GM23248 (cell line): ENCODE data around the gene TTLL5. TPM values are rescaled to one million over a fixed set of nuclear protein-coding genes. Genes with fewer than 3 reads are reported as not detected.

Experiments used
- DNase-seq: peaks from one replicate; pipeline ENCODE4 v3.0.0-alpha.2; 2015
- H2AFZ ChIP-seq: fragments of 200-600 bp; sonication (generic); 2 replicates; pipeline ENCODE4 v1.6.1; 2016; ENCODE audit warnings: antibody characterized with exemption
- H3F3A ChIP-seq: fragments of 200-600 bp; sonication (generic); 2 replicates; pipeline ENCODE4 v1.6.1; 2016; ENCODE audit warnings: mild to moderate bottlenecking, antibody characterized with exemption, mixed run types; ENCODE audit not compliant: insufficient read depth
- H3K27ac ChIP-seq: fragments of 200-600 bp; sonication (generic); 2 replicates; pipeline ENCODE4 v1.5.1; 2016; ENCODE audit warnings: mild to moderate bottlenecking
- H3K27me3 ChIP-seq: fragments of 200-600 bp; sonication (generic); replicated peaks from 2 replicates; pipeline ENCODE4 v1.6.1; 2016; ENCODE audit warnings: mild to moderate bottlenecking; ENCODE audit not compliant: insufficient read depth
- H3K36me3 ChIP-seq: fragments of 200-600 bp; sonication (generic); 2 replicates; pipeline ENCODE4 v1.6.1; 2016; ENCODE audit warnings: low read depth, mild to moderate bottlenecking
- H3K4me1 ChIP-seq: fragments of 200-600 bp; sonication (generic); 2 replicates; pipeline ENCODE4 v1.6.1; 2016; ENCODE audit warnings: mild to moderate bottlenecking; ENCODE audit not compliant: insufficient read depth
- H3K4me2 ChIP-seq: fragments of 200-600 bp; sonication (generic); one replicate; pipeline ENCODE4 v1.6.1; 2016; ENCODE audit warnings: mild to moderate bottlenecking; ENCODE audit not compliant: unreplicated experiment
- H3K4me3 ChIP-seq: fragments of 200-600 bp; sonication (generic); 2 replicates; pipeline ENCODE4 v1.5.1; 2016; ENCODE audit warnings: mild to moderate bottlenecking
- H3K79me2 ChIP-seq: fragments of 200-600 bp; sonication (generic); 2 replicates; pipeline ENCODE4 v1.6.1; 2016; ENCODE audit warnings: mild to moderate bottlenecking; ENCODE audit not compliant: insufficient read depth
- H3K9ac ChIP-seq: fragments of 200-600 bp; sonication (generic); 2 replicates; pipeline ENCODE4 v1.6.1; 2016; ENCODE audit warnings: mild to moderate bottlenecking
- H3K9me2 ChIP-seq: fragments of 200-600 bp; sonication (generic); 2 replicates; pipeline ENCODE4 v1.6.1; 2016; ENCODE audit warnings: mixed run types, mild to moderate bottlenecking, moderate library complexity; ENCODE audit not compliant: insufficient read depth
- H3K9me3 ChIP-seq: fragments of 200-600 bp; sonication (generic); one replicate; pipeline ENCODE4 v1.6.1; 2017; ENCODE audit warnings: low read depth
- H4K20me1 ChIP-seq: fragments of 200-600 bp; sonication (generic); 2 replicates; pipeline ENCODE4 v1.6.0; 2016; ENCODE audit not compliant: insufficient read depth
- EZH2 ChIP-seq: fragments of 200-600 bp; sonication (generic); IDR thresholded peaks from 2 replicates; pipeline ENCODE4 v1.6.1; 2018; ENCODE audit warnings: antibody characterized with exemption, mild to moderate bottlenecking; ENCODE audit not compliant: insufficient read depth, poor library complexity, severe bottlenecking
- EZH2phosphoT487 ChIP-seq: fragments of 200-600 bp; sonication (generic); IDR thresholded peaks from 2 replicates; pipeline ENCODE4 v1.6.1; 2018; ENCODE audit warnings: antibody characterized with exemption, moderate library complexity, mild to moderate bottlenecking, low read depth; ENCODE audit not compliant: insufficient read depth
- WGBS, 2 experiments: methylation state at CpG; one replicate each; pipeline ENCODE4 v1.1.6; 2015 to 2017; ENCODE audit warnings: low lambda C conversion rate in 2 of 2, low coverage in 1 of 2; ENCODE audit errors: missing lambda C conversion rate in 2 of 2; 5-methylcytosine and 5-hydroxymethylcytosine counted together
- in situ Hi-C: fragments of 300-500 bp; cut with MboI; formaldehyde crosslinking; loops from 2 replicates; pipeline ENCODE4 v1.15.0; 2020
- polyA plus RNA-seq: library from polyadenylated mRNA; unstranded; fragments of >200 nt; fragmentation: Nextera tagmentation; extraction: Ambion mirVana; gene quantifications from 2 replicates; pipeline ENCODE4 v1.2.1, GENCODE V29; 2016
- total RNA-seq: library from RNA; depleted of rRNA; stranded (reverse); fragments of >200 nt; shearing (Covaris generic); gene quantifications from 2 replicates; pipeline ENCODE4 v1.2.3, GENCODE V29; 2014

The TTLL5 gene
- total and polyA plus RNA-seq, 2 experiments from 2014 or later = 14.6 to 17.8 TPM

GRCh38 chr14:75717729-75718128 lies 56.7 kb downstream of the TTLL5 start:
- H3K9me3 ChIP-seq = no peaks in the 10 kb centered on the region
- H3F3A ChIP-seq = peaks cover 36% of the 10 kb centered on the region
- no peaks in the 10 kb centered on the region for H4K20me1 ChIP-seq
- 96 to 97% methylated on average over 3 of the region's 3 CpGs for WGBS, 2 experiments
- no peaks in the 10 kb centered on the region for H3K36me3 ChIP-seq
- no peak overlapping the region for H3K4me3 ChIP-seq
- H3K9ac ChIP-seq = no peak overlapping the region
- in situ Hi-C loops = loop anchor here (10.0 to 25.0 kb wide), 2 partner anchors 267 to 670 kb away; partner anchors contain the start of genes ESRRB, IFT43 and TGFB3
- H2AFZ ChIP-seq = no peak overlapping the region
- H3K4me2 ChIP-seq = no peak overlapping the region
- H3K4me1 ChIP-seq = peaks cover 14% of the 10 kb centered on the region
- no peaks in the 10 kb centered on the region for H3K27me3 ChIP-seq
- H3K9me2 ChIP-seq = no peaks in the 10 kb centered on the region
- no peaks in the 10 kb centered on the region for H3K79me2 ChIP-seq
- no peak overlapping the region for H3K27ac ChIP-seq
- DNase-seq = no peak
- no peak for TF ChIP-seq EZH2phosphoT487
- no peak for TF ChIP-seq EZH2

GRCh38 chr14:75718199-75718598 lies 57.2 kb downstream of the TTLL5 start:
- DNase-seq = no peak
- Histone ChIP-seq H3K79me2 (no peaks in the 10 kb centered on the region), H3K36me3 (0 out of 2 replicates have a peak, but pooled peaks cover 3% of the 10 kb centered on the region), H3K9me3 (no peaks in the 10 kb centered on the region), H3K4me1 (peaks cover 14% of the 10 kb centered on the region), H4K20me1 (no peaks in the 10 kb centered on the region), H3F3A (peaks cover 31% of the 10 kb centered on the region), H3K9me2 (no peaks in the 10 kb centered on the region), H2AFZ (no peak overlapping the region), H3K27me3 (no peaks in the 10 kb centered on the region), H3K4me3 (no peak overlapping the region), H3K27ac (no peak overlapping the region), H3K4me2 (no peak overlapping the region), H3K9ac (no peak overlapping the region)
- 58 to 68% methylated on average over 3 of the region's 3 CpGs for WGBS, 2 experiments
- in situ Hi-C loops = loop anchor here (10.0 to 25.0 kb wide), 2 partner anchors 267 to 669 kb away; partner anchors contain the start of genes ESRRB, IFT43 and TGFB3
- TF ChIP-seq EZH2phosphoT487 (no peak), EZH2 (no peak)

GRCh38 chr14:75720116-75720515 lies 59.1 kb downstream of the TTLL5 start:
- WGBS, 2 experiments = 77 to 91% methylated on average over 2 of the region's 2 CpGs
- no peak for DNase-seq
- 0 out of 2 replicates have a peak, but pooled peaks cover 3% of the 10 kb centered on the region for H3K36me3 ChIP-seq
- no peaks in the 10 kb centered on the region for H3K9me3 ChIP-seq
- no peak overlapping the region for H3K27ac ChIP-seq
- no peaks in the 10 kb centered on the region for H3K79me2 ChIP-seq
- no peak overlapping the region for H2AFZ ChIP-seq
- no peak overlapping the region for H3K9ac ChIP-seq
- H3K4me2 ChIP-seq = no peak overlapping the region
- no peak for TF ChIP-seq EZH2phosphoT487
- TF ChIP-seq EZH2 = no peak
- peaks cover 27% of the 10 kb centered on the region for H3F3A ChIP-seq
- no peaks in the 10 kb centered on the region for H3K27me3 ChIP-seq
- H3K4me3 ChIP-seq = no peak overlapping the region
- in situ Hi-C loops = loop anchor here (25.0 kb wide), 1 partner anchor 667 kb away; the partner anchor contains the start of gene ESRRB
- peaks cover 14% of the 10 kb centered on the region for H3K4me1 ChIP-seq
- H3K9me2 ChIP-seq = no peaks in the 10 kb centered on the region
- H4K20me1 ChIP-seq = no peaks in the 10 kb centered on the region

- no peak overlapping the region for H3K4me2 ChIP-seq
- no peaks in the 10 kb centered on the region for H3K9me3 ChIP-seq
- TF ChIP-seq EZH2 = no peak
- no peak for TF ChIP-seq EZH2phosphoT487
- no peak overlapping the region for H2AFZ ChIP-seq
- no peaks in the 10 kb centered on the region for H3K27me3 ChIP-seq
- 18 to 26% methylated on average over 4 of the region's 4 CpGs for WGBS, 2 experiments
- H3K4me3 ChIP-seq = no peak overlapping the region
- H3K36me3 ChIP-seq = 0 out of 2 replicates have a peak, but pooled peaks cover 3% of the 10 kb centered on the region
- H3K27ac ChIP-seq = no peak overlapping the region
- H3K79me2 ChIP-seq = no peaks in the 10 kb centered on the region
- peak; percentile 59 for DNase-seq
- H3K9me2 ChIP-seq = no peaks in the 10 kb centered on the region
- no peaks in the 10 kb centered on the region for H4K20me1 ChIP-seq
- peaks cover 15% of the 10 kb centered on the region for H3K4me1 ChIP-seq
- in situ Hi-C loops = loop anchor here (25.0 kb wide), 1 partner anchor 666 kb away; the partner anchor contains the start of gene ESRRB
- no peak overlapping the region for H3K9ac ChIP-seq
- peaks cover 20% of the 10 kb centered on the region for H3F3A ChIP-seq
Measured at GRCh38 chr14:75720842-75721498, 59.9 kb downstream of the TTLL5 start.
